ENCODE results near the gene TFF2. TPM values are rescaled to one million over a fixed set of nuclear protein-coding genes. Genes with fewer than 3 reads are reported as not detected.
A peak's percentile ranks its signal among the peaks of the same experiment; 100 is the strongest.

The TFF2 gene
- total and polyA plus RNA-seq, 2 of the 4 experiments (the other 2 are of a cell fraction), result not detected

DNA sequence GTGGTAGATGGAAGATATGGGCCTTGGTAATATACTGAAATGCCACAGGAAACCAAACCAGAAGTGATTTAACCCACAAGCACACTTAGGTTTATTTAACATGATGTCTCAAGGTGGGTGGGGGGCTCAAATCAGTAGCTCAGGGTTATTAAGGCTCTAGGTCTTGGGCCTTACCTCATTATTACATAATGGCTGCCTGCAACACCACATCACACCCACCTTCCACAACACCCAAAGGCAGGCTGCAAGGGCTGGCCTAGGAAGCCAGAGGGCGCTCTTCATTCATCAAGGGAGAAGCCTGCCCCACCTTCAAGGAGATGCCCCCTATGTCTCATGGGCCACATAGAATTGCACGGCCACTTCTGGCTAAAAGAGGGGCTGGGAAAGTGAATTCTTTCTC, 9.5 kb upstream of the TFF2 start:
- H3K36me3 ChIP-seq (ENCODE audit: control insufficient read depth, insufficient read depth, low read length), result no peaks in the 10 kb centered on the region
- TF ChIP-seq, protein P1, sequence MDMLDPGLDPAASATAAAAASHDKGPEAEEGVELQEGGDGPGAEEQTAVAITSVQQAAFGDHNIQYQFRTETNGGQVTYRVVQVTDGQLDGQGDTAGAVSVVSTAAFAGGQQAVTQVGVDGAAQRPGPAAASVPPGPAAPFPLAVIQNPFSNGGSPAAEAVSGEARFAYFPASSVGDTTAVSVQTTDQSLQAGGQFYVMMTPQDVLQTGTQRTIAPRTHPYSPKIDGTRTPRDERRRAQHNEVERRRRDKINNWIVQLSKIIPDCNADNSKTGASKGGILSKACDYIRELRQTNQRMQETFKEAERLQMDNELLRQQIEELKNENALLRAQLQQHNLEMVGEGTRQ (IDR thresholded peaks at IDR 0.05; ENCODE audit: low read depth, low read length), result no peak
- TF ChIP-seq SMC3 (IDR thresholded peaks at IDR 0.05; ENCODE audit: low read depth, low read length) (no peak), FOS (IDR thresholded peaks at IDR 0.05; ENCODE audit: low read depth, low read length) (no peak), POLR2A (IDR thresholded peaks at IDR 0.05; ENCODE audit: low read depth, low read length) (no peak), BHLHE40 (IDR thresholded peaks at IDR 0.05; ENCODE audit: low read depth, low read length) (no peak), MXI1 (IDR thresholded peaks at IDR 0.05; ENCODE audit: borderline replicate concordance, low read depth, low read length) (no peak), MAZ (IDR thresholded peaks at IDR 0.05; ENCODE audit: borderline replicate concordance, low read depth, low read length) (no peak)
- TF ChIP-seq, protein P2, sequence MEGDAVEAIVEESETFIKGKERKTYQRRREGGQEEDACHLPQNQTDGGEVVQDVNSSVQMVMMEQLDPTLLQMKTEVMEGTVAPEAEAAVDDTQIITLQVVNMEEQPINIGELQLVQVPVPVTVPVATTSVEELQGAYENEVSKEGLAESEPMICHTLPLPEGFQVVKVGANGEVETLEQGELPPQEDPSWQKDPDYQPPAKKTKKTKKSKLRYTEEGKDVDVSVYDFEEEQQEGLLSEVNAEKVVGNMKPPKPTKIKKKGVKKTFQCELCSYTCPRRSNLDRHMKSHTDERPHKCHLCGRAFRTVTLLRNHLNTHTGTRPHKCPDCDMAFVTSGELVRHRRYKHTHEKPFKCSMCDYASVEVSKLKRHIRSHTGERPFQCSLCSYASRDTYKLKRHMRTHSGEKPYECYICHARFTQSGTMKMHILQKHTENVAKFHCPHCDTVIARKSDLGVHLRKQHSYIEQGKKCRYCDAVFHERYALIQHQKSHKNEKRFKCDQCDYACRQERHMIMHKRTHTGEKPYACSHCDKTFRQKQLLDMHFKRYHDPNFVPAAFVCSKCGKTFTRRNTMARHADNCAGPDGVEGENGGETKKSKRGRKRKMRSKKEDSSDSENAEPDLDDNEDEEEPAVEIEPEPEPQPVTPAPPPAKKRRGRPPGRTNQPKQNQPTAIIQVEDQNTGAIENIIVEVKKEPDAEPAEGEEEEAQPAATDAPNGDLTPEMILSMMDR (conservative IDR thresholded peaks at IDR 0.05; ENCODE audit: low read depth, low read length), result no peak
- TF ChIP-seq, protein P3, sequence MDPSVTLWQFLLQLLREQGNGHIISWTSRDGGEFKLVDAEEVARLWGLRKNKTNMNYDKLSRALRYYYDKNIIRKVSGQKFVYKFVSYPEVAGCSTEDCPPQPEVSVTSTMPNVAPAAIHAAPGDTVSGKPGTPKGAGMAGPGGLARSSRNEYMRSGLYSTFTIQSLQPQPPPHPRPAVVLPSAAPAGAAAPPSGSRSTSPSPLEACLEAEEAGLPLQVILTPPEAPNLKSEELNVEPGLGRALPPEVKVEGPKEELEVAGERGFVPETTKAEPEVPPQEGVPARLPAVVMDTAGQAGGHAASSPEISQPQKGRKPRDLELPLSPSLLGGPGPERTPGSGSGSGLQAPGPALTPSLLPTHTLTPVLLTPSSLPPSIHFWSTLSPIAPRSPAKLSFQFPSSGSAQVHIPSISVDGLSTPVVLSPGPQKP (IDR thresholded peaks at IDR 0.05; ENCODE audit: borderline replicate concordance, low read depth, low read length), result no peak
- DNase-seq (no peak), ATAC-seq (ENCODE audit: low read depth) (no peak)
- H4K20me1 ChIP-seq (ENCODE audit: insufficient read depth, low read length), result no peaks in the 10 kb centered on the region
- H3K4ac ChIP-seq (ENCODE audit: low read depth, low read length), result no peak overlapping the region
- H3K14ac ChIP-seq (replicated peaks; ENCODE audit: low read depth, low read length), result no peak overlapping the region
- H2BK15ac ChIP-seq (ENCODE audit: low read depth, low read length), result no peak overlapping the region
- H2AK5ac ChIP-seq (ENCODE audit: low read depth, low read length), result no peak overlapping the region
- intact Hi-C loops (cut with micrococcal nuclease) (no loop called here), dilution Hi-C loops (cut with HindIII; ENCODE audit: low sequenced_read_pairs, unreplicated experiment) (no loop called here), in situ Hi-C loops (cut with MboI; ENCODE audit: low sequenced_read_pairs) (no loop called here)
- no peaks in the 10 kb centered on the region for H3K9me1 ChIP-seq (ENCODE audit: insufficient read depth, low read length)
- H2AFZ ChIP-seq (replicated peaks; ENCODE audit: low read length, poor library complexity), result peak overlapping the region; percentile 23
- H3K23ac ChIP-seq (ENCODE audit: low read depth, low read length), result no peak overlapping the region
- H3K56ac ChIP-seq (ENCODE audit: extremely low read depth, insufficient read depth, low read length), result no peak overlapping the region
- no peaks in the 10 kb centered on the region for H3K4me1 ChIP-seq (ENCODE audit: control insufficient read depth, insufficient read depth, low read length)
- H3K4me3 ChIP-seq (ENCODE audit: insufficient read depth, low read depth, low read length), result no peak overlapping the region
- no CpG with 5 or more reads among the region's 2 CpGs for WGBS, 2 experiments (ENCODE audit: extremely low coverage in 2 of 2, insufficient read length in 1 of 2)
- no peak overlapping the region for H3K9ac ChIP-seq (ENCODE audit: low read depth, low read length)
- H4K5ac ChIP-seq (ENCODE audit: low read depth, low read length), result no peak overlapping the region
- no peak overlapping the region for H3K4me2 ChIP-seq (ENCODE audit: low read depth, low read length)
- no peak overlapping the region for H2BK20ac ChIP-seq (ENCODE audit: low read depth, low read length)
- ChIA-PET POLR2A (ENCODE audit: unreplicated experiment) (no interaction called here), CTCF (no interaction called here)
- H2BK5ac ChIP-seq (ENCODE audit: low read depth, low read length, poor library complexity, severe bottlenecking), result no peak overlapping the region
- H3K79me1 ChIP-seq (ENCODE audit: low read depth in 1 of 2, low read length in 2 of 2), result no peaks in the 10 kb centered on the region
- BruUV-seq (replicated peaks), result no TSS peak
- H3K27me3 ChIP-seq (ENCODE audit: control insufficient read depth, insufficient read depth, low read length), result peaks cover 21% of the 10 kb centered on the region
- no peak overlapping the region for H4K91ac ChIP-seq (ENCODE audit: insufficient read depth, low read depth, low read length)
- H4K8ac ChIP-seq (ENCODE audit: low read depth in 2 of 2, low read length in 2 of 2), result no peak overlapping the region
- no peak overlapping the region for H2AK9ac ChIP-seq (replicated peaks; ENCODE audit: low read depth, low read length, poor library complexity)
- no peak overlapping the region for H3K18ac ChIP-seq (ENCODE audit: low read depth, low read length)
- no peak overlapping the region for H3K27ac ChIP-seq (ENCODE audit: insufficient read depth, low read length)
- no peaks in the 10 kb centered on the region for H3K9me3 ChIP-seq (ENCODE audit: control insufficient read depth, insufficient read depth, low read length)
- no peak overlapping the region for H2BK120ac ChIP-seq (ENCODE audit: low read depth, low read length)
